GM18868 (cell line): Measurements from ENCODE around the gene CCM2.

ENCODE experiments used
- ATAC-seq: cut with Tn5 transposase; IDR thresholded peaks from one replicate; pipeline ENCODE4 v1.9.1; 2021; ENCODE audit warnings: mild to moderate bottlenecking, moderate library complexity; ENCODE audit not compliant: unreplicated experiment

CCM2 gene

DNA sequence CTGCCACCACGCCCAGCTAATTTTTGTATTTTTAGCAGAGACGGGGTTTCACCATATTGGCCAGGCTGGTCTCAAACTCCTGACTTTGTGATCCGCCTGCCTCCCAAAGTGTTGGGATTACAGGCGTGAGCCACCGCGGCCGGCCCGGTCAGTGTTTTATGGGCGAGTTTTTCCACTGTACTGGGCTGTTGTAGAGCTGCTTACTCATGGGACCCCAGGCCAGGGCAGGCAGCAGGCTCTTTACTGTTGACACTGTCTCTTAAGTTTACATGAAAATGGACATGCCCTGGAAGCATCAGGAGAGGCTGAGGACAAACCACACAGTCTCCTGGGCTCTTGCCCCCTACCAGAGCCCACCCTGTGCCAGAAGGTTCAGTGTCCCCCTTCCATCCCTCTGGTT is 77.6 kb downstream of the CCM2 start:
- ATAC-seq: no peak

DNA sequence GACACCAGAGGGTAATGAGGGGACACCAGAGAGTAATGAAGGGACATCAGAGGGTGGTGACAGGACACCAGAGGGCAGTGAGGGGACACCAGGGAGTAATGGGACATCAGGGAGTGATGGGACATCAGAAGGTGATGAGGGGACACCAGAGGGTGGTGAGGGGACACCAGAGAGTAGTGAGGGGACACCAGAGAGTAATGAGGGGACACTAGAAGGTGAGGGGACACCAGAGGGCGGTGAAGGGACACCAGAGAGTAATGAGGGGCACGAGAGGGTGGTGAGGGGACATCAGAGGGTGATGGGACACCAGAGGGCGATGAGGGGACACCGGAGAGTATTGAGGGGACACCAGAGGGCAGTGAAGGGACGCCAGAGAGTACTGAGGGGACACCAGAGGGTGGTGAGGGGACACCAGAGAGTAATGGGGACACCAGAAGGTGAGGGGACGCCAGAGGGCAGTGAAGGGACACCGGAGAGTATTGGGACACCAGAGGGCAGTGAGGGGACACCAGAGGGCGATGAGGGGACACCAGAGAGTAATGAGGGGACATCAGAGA is 78.2 kb downstream of the CCM2 start:
- ATAC-seq: no peak

DNA sequence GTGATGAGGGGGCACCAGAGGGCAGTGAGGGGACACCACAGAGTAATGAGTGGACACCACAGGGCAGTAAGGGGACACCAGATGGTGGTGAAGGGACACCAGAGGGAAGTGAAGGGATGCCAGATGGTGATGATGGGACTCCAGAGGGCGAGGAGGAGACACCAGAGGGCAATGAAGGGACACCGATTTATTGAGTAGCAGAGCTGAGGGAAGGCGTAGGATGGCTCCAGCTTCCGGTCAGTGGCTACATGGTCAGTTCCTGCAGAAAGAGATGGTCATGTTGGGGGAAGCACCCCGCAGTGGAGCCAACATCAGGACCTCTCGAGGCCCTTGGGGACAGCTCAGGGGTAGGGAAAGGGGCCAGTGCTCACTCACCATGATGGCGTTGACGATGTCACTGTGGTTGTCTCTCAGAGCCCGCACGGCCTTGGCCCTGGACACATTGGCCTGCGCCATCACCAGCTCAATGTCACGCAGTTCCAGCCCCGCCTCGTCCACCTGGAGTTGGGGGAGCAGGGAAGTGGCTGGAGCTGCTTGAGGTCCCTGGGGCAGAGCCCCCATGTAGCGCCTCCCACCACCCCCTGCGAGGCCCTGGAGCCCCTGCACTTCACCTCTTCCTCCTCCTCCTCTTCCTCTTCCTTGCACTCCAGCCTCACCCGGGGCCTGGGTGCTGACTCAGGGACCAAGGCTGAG is 80.4 kb downstream of the CCM2 start:
- ATAC-seq: no peak

DNA sequence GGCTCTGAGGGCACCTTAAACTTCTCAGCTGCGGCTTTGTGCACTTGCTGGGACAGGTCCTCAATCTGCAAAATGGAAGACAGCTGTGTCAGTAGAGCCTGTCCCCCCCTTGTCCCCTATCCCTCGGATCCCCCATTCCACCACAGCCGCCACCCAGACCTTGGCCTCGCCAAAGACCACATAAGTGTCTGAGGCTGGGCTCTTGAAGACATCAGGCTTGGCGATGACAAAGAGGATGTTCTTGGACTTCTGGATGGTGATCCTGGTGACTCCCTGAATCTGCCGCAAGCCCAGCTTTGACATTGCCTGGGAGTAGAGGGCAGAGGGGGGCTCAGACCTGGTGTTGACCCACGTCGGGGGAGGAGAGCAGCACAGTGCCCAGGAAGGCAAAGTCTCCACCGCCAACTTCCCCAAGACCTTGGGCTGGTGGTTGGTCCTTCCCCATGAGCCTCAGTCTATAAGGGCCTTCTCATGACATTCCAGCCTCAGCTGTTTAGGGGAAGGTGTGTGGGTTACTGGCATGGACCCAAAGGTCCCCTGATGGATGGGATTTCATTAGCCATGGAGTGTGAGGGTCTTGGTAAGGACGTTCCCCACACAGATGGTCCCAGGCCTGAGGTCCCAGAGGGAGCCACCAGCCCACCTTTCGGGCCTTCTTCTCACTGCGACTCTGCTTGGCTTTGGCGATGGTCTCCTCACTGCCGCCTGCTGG is 81.1 kb downstream of the CCM2 start:
- ATAC-seq: no peak

DNA sequence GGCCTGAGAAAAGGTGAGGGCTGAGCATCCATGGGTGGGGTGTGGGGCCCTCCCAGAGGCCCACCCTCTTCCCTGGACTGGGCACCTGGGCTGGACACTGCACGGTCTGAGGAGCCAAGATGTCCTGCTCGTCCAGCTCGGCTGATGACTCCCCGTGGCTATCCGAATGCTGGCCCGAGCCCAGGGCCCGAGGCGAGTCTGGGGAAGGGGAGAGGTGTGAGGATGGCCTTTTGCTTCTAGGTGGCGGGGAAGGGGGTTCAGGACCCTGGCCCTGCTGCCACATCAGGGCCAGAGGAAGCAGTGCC is 81.6 kb downstream of the CCM2 start:
- ATAC-seq: no peak

DNA sequence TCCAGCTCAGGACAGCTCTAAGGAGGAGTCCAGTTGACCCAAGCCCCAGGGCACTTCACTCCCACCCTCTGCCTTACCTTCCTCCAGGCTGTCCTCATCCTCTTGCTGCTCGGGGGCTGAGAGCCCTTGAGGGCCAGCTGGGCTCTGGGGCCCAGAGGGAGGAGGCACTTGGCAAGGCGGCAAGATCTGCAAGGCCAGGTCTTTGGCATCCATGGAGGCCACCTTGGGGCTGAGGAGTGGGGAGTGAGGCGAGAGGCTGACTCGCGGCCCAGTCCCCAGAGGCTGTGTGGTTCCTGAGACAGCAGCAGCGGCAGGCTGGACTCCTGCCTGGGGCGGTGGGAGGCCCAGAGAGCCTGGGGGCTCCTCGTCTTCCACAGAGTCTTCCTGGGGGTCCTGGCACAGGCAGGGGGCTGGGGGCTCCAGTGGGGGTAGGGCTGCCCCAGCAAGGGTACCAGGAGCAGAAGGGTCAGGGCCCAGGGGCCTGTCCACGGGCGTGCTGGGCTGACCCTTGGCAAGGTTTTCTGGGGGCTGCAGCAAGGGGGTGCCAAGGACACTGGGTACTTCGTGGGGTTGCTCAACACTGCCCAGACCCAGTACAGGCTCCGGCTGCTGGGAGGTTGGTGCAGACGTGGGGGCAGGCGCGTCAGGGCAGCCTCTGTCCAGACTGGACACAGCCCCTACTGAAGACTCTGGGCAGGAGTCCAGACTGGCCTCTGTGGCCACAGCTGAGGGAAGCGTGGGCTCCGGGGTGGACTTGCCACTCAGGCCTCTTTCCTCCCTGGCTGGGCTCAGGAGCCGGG is 82.2 kb downstream of the CCM2 start:
- ATAC-seq: no peak

DNA sequence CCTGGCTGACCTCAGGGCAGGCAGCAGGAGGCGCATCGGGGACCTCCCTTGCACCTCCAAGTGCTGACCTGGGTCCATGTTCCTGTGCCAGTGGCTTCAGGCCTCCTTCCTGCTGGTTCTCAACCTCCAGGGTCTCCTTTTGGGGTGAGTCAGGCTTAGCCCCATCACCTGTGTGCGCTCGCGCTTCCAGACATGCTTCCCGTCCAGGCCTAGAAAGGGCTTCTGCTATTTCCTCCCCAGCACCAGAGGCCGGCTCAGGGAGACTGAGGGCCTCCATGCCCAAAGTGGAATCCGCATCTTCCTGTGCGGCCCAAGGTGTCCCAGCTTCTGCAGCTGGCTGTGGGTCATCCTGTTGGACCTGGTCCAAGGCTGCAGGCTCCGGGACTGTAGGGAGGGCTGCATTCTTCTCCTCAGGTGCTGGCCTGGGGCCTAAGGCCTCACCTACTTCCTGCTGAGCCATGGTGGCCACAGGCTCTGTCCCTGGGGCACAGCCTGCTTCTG is 82.9 kb downstream of the CCM2 start:
- ATAC-seq: no peak

DNA sequence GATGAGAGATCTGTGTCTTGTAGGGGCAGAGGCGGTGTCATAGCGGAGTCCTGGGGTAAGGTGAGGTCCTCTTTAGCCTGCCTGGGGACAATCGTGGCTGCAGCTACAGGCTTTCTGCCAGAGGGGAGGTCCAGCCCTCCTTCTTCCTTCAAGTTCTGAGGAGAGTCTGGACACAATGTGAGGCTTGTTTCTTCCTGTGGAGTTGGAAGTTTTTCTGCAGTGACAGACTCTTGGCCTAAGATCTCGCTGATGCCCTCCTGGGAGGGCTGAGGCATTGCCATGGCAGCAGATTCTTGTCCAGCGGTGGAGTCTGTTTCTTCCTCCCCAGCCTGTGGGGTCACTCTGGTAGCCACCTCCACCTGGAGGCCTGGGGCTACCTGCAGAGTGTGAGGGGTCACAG is 84.3 kb downstream of the CCM2 start:
- no peak for ATAC-seq

DNA sequence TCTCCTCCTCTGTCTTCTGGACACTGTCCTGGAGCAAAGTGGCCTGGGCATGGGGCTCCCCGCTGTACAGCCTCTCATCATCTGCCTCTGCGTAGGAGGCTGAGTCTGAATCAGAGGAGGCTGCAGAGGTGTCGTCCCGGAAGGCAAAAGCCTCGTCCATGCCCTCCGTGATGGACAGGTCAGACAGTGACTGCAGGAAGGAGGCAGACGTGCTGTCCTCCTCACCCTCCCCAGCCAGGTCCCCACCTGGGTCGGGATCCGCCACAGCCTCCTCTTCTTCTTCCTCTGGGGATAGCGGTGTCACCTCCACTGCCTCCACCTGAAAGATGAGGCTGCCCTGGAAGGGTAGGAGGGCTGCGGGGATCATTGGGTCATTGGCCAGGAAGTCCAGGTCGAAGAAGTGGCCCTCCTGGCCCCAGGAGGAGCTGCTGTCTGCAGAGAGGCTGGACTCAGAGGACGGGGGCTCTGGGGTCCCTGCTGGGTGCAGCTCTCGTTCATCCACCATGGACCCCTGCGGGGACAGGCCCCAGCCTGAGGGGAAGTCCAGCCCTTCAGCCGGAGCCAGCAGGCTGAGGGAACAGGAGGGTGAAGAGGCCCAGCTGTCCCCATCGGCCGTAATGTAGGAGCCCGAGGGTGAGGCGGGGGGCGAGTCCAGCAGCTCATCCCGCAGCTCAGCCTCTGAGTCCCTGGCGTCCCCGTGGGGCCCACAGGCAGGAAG is 85.1 kb downstream of the CCM2 start:
- ATAC-seq: no peak

DNA sequence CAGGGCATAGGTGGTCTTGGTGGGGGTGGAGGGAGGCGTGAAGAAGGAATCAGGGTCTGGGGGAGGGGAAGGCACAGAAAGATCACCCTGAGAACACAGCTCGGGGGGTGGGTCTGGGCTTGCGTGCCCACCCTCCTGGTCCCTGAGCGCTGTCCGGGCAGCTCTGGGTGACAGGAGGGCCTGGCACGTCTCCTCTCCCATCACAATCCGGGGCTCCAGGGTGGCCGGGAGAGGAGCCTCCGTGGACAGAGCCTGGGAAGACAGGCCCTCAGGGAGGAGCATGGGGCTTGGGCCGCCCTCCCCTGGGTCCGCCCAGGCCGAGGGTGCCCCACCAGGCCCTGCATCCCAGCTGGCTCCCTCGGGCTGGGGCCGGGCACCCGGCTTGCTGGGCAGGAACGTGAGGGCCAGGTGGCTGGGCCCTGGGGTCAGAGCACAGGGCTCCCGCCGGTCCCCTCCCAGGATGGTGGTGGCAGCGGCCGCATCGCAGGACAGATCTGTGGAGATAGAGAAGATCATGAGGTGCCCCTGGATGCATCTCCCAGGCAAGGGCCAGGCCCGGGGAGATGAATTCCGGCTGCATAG is 85.7 kb downstream of the CCM2 start:
- no peak for ATAC-seq

DNA sequence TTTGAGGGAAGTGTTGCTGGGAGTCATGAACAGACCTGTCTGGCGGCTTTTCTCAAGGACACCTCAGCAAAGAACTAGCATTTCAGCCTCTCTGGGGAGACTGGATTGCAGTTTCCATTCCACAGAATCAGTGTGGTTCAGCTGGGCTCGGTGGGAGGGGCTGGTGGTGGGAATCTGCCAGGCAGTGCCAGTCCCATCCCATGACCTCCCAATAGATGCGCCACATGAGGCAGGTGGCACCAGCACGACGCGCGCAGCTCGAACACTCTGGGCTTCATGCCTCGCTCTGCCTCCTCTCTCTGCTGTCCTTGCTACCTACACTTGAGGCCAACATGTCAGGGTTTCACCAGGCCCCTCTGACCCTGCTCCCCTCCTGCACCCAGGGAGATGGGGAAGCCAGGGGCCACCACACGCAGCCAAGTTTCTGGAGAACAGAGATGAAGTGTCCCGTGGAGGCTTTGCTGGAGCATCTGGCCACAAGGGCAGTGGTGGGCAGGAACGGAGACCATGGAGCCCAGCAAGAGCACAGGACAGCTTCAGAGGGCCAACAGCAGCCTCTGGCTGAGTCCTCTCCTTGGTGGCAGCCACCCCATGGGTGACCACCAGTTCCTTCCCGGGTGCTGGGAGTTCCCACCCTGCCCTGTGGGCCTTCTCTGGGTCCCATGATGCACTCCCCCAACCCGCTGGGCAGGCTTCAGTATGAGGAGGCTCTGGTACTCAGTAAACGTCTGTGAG is 86.5 kb downstream of the CCM2 start:
- ATAC-seq: no peak

DNA sequence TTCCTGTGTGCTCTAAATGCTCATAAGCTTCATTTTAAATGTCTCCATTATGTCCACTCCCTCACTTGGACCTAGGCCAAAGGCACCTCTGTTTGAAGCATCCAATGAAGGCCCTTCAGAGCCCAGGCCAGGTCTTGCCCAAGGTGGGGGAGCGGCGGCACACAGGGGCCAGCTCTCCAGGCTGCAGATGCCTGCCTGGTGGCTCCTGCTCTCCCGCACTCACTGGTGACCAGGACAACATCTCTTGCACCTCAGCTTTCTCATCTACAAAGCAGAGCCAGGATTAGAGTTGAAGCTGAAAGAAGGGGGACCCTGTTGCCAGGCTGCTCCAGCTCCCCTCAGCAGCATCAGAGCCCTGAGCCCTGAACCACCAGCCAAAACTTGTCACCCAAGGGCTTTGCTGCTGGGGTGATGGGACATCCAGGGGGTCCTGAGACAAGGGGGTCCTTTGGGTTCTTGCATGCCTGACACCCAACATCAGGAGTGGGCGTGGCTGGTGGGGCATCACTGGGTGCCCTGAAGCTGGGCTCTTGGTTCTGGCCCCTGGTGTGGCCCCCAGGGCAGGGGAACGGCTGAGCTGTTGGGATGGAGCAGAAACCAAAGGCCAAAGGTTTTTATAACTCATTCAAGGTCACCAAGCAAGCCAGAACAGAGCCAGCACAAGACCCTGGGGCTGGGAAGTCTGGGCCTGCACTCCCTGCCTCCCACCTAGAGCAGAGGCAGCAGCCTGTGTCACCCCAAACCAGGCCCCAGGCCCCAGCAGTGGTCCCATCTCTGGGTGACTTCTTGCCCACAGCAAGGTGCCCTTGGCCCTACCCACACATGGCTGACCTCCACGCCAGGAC is 87.5 kb downstream of the CCM2 start:
- ATAC-seq: no peak

DNA sequence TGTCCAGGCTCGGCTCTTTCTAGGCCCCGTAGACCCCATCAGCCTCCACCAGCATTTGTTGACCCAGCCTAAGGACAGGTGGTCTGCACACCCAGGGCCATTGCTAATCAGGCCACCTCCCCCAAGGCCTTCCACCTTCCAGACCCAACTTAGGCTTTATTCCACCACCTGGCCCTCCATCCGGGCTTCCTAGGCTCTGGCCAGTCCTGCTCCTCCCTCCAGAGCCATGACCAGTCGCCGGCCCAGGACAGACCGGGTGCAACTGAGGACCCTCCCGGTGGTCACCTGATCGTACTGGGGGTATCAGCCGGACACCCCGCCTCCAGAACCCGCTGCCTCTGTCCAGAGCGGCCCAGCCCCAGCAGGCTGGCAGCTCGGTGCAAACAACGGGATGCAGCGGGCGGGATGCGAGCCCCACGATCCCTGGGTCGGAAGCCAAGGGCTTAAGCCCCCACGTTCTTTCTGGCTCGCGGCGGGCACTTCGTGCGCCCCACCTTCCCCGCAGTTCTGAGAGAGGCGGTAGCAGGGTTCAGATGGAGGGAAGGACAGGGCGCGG is 88.2 kb downstream of the CCM2 start:
- ATAC-seq: no peak

DNA sequence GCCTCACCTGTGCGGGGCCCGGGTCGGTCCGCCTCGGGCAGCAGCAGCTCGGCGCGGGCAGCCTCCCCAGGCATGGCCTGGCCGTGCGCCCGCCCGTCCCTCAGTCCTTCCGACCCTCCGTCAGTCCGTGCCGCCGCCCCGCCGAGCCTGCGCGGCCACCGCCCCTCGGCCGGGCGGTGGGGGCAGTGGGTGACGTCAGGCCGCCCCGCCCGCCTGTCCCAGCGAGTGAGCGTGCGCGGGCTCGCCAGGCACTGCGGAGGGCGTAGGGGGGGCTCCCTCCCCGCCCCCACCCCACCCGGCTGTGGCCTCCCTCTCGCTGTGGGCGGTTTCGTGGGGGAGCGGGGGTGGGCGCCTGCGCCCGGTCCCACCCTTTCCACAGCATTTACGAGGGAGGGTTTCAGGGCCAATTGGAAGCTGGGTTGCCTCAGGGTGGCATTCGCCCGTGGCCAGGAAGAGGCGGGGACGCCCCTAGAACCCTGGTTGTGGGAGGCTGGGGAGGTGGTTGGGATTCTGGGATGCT is 88.9 kb downstream of the CCM2 start, which contains the start of gene NACAD:
Gene NACAD (minus strand): TSS at position 149 of the 520 bp plus-strand sequence. CDS start 75 bp downstream, at position 74.
- no peak for ATAC-seq

DNA sequence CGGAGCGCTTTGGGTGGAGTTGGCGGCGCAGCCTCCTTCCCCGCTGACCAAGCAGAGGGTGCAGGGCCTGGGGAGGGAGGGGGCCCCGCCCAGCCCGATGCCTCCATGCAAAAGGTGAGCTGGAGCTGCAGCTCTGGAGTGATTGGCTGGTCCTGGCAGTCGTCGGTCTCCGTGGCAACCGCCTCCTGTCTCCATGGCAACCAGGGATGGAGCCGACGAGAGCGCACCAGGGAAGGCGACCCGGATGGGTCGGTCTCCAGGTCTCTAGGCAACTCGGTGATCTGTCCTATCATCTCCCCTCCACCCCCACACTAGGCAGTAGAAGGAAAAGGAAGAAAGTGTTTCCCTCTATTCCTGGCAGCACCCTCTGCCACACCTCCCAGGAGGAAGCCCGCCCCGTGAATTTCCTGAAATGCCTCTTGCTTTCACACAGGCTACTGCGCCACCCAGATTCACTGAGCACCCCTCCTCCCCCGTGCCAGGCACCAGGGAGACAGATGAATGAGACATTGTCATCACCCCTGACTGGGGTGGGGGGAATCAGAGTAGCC is 89.4 kb downstream of the CCM2 start:
- ATAC-seq: no peak

DNA sequence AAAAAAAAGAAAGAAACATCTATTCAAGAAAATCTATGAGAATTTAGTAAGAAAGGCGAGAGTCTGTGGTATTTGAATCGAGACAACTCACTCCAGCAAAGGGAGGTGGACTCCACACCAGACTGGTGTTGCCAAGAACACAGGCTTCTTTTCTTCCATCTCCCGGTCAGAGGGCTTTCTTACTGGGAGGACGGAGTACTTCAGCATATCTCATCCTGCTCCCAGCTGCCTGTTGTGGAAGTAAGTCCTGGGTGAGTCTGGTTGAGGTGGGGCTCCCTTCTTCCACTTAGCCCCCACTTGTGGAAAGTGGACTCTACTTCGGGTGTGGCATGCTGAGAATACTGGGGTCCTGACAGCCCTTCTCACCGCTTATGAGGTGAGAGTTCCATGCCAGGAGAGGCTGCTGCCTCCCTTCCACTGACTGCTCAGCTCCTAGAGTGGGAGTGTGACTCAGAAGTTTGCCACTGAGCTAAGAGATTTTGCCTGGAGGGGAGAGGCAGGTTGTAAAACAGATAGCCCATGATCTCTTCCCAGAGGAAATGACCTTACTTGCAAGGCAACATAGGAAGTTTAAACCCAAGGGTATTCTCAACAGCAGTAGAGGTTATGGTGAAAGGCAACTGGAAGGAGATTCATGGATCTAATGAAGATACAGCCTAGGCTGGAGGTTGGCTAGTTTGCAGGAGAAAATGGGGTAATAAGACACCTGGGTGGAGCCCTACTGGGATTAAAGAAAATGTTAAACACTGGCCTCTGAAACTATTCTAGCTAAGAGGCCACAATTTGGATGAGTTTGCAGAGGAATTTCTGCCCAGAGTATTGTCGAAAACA is 92.3 kb downstream of the CCM2 start:
- ATAC-seq: no peak

DNA sequence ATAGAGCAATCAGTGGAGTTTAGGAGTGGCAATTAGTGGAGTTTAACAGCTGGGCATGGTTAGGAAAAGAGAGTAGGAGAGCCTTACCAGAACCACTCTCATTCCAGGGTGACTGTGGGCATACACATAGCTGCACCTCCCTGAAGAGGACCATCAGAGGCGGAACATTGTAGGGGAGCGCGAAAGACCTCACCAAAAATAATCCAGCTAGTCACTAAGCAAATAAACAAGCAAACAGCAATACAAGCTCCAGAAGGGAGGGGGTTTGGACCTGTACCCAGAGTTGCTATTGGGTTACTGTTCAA is 92.9 kb downstream of the CCM2 start:
- ATAC-seq: no peak
